IMR-90 (cell line): ENCODE data around the gene TTI1. TPM values are rescaled to one million over a fixed set of nuclear protein-coding genes. Genes with fewer than 3 reads are reported as not detected.

Experiments used
- ATAC-seq: fragments of 200-7000 bp; cut with Tn5 transposase; 2 replicates; pipeline ENCODE4 v1.9.1; 2020; ENCODE audit warnings: low read depth, mild to moderate bottlenecking, moderate library complexity
- BruUV-seq: library from RNA; stranded (reverse); fragments of 400-500 nt; replicated peaks from 2 replicates; lab custom pipeline; 2021; lab: Mats Ljungman, UMichigan
- CTCF ChIA-PET: fragments of 300-600 bp; formaldehyde crosslinking; extraction: SDS; loops from one replicate; lab custom pipeline; 2021; ENCODE audit warnings: antibody characterized with exemption; lab: Yijun Ruan, JAX
- POLR2A ChIA-PET: fragments of 300-600 bp; sonication (Branson Sonifier 250); formaldehyde crosslinking; loops from one replicate; lab custom pipeline; 2022; ENCODE audit warnings: antibody characterized with exemption; ENCODE audit not compliant: unreplicated experiment; lab: Charles Lee
- DNase-seq: peaks from one replicate; pipeline ENCODE4 v3.0.0; 2013
- H2AFZ ChIP-seq: replicated peaks from 2 replicates; pipeline ENCODE3; 2013; ENCODE audit warnings: low read length, mild to moderate bottlenecking; ENCODE audit not compliant: poor library complexity
- H2AK5ac ChIP-seq: 2 replicates; pipeline ENCODE4 v1.6.1; 2013; ENCODE audit warnings: low read depth, low read length, inconsistent platforms
- H2AK9ac ChIP-seq: replicated peaks from 2 replicates; pipeline ENCODE3; 2013; ENCODE audit warnings: mild to moderate bottlenecking, low read depth, low read length, moderate library complexity; ENCODE audit not compliant: poor library complexity
- H2BK120ac ChIP-seq: 2 replicates; pipeline ENCODE4 v1.6.1; 2013; ENCODE audit warnings: low read depth, low read length, inconsistent platforms
- H2BK15ac ChIP-seq: 3 replicates; pipeline ENCODE4 v1.6.1; 2013; ENCODE audit warnings: low read depth, low read length, inconsistent platforms
- H2BK20ac ChIP-seq: 2 replicates; pipeline ENCODE4 v1.6.1; 2013; ENCODE audit warnings: low read depth, mild to moderate bottlenecking, inconsistent platforms, low read length, moderate library complexity
- H2BK5ac ChIP-seq: 2 replicates; pipeline ENCODE4 v1.6.1; 2013; ENCODE audit warnings: mild to moderate bottlenecking, low read depth, low read length, inconsistent platforms; ENCODE audit not compliant: poor library complexity, severe bottlenecking
- H3K14ac ChIP-seq: replicated peaks from 2 replicates; pipeline ENCODE4 v1.6.1; 2013; ENCODE audit warnings: low read depth, low read length, inconsistent platforms
- H3K18ac ChIP-seq: 2 replicates; pipeline ENCODE4 v1.6.1; 2013; ENCODE audit warnings: low read depth, low read length, control low read depth
- H3K23ac ChIP-seq: 2 replicates; pipeline ENCODE4 v1.6.1; 2013; ENCODE audit warnings: low read depth, low read length, inconsistent platforms
- H3K27ac ChIP-seq: 2 replicates; pipeline ENCODE4 v1.5.1; 2013; ENCODE audit warnings: mild to moderate bottlenecking, control low read depth, low read length; ENCODE audit not compliant: insufficient read depth
- H3K27me3 ChIP-seq: 2 replicates; pipeline ENCODE4 v1.6.1; 2013; ENCODE audit warnings: low read length; ENCODE audit not compliant: control insufficient read depth, insufficient read depth
- H3K36me3 ChIP-seq: 2 replicates; pipeline ENCODE4 v1.6.1; 2013; ENCODE audit warnings: low read length, mixed read lengths; ENCODE audit not compliant: control insufficient read depth, insufficient read depth
- H3K4ac ChIP-seq: 2 replicates; pipeline ENCODE4 v1.6.1; 2013; ENCODE audit warnings: low read depth, low read length, inconsistent platforms
- H3K4me1 ChIP-seq: 2 replicates; pipeline ENCODE4 v1.6.1; 2013; ENCODE audit warnings: low read length, mixed read lengths; ENCODE audit not compliant: control insufficient read depth, insufficient read depth
- H3K4me2 ChIP-seq: 2 replicates; pipeline ENCODE4 v1.6.1; 2013; ENCODE audit warnings: low read depth, mild to moderate bottlenecking, control low read depth, low read length, moderate library complexity
- H3K4me3 ChIP-seq: 2 replicates; pipeline ENCODE4 v1.5.1; 2013; ENCODE audit warnings: low read depth, mild to moderate bottlenecking, control low read depth, low read length, moderate library complexity; ENCODE audit not compliant: insufficient read depth
- H3K56ac ChIP-seq: 2 replicates; pipeline ENCODE4 v1.6.1; 2013; ENCODE audit warnings: low read length, inconsistent platforms; ENCODE audit not compliant: insufficient read depth; ENCODE audit errors: extremely low read depth
- H3K79me1 ChIP-seq, 2 experiments: 2 replicates each; pipeline ENCODE4 v1.6.1; 2013; ENCODE audit warnings: low read length in 2 of 2, inconsistent platforms in 1 of 2, low read depth in 1 of 2
- H3K9ac ChIP-seq: 2 replicates; pipeline ENCODE4 v1.6.1; 2013; ENCODE audit warnings: low read depth, low read length, control low read depth
- H3K9me1 ChIP-seq: 2 replicates; pipeline ENCODE4 v1.6.1; 2013; ENCODE audit warnings: low read length, inconsistent platforms; ENCODE audit not compliant: insufficient read depth
- H3K9me3 ChIP-seq: 2 replicates; pipeline ENCODE4 v1.6.1; 2013; ENCODE audit warnings: low read length; ENCODE audit not compliant: control insufficient read depth, insufficient read depth
- H4K20me1 ChIP-seq: 2 replicates; pipeline ENCODE4 v1.6.1; 2013; ENCODE audit warnings: low read length, inconsistent platforms; ENCODE audit not compliant: insufficient read depth
- H4K5ac ChIP-seq: 2 replicates; pipeline ENCODE4 v1.6.1; 2013; ENCODE audit warnings: mild to moderate bottlenecking, low read depth, low read length, control low read depth
- H4K8ac ChIP-seq, 2 experiments: 2 replicates each; pipeline ENCODE4 v1.6.1; 2013; ENCODE audit warnings: low read depth in 2 of 2, low read length in 2 of 2, control low read depth in 1 of 2, inconsistent platforms in 1 of 2
- H4K91ac ChIP-seq: 2 replicates; pipeline ENCODE4 v1.6.1; 2013; ENCODE audit warnings: low read depth, low read length, inconsistent platforms; ENCODE audit not compliant: insufficient read depth
- CEBPB ChIP-seq: IDR thresholded peaks from 2 replicates; pipeline ENCODE4 v1.6.1; 2012; ENCODE audit warnings: low read depth, low read length, improper control_type of control experiment
- FOS ChIP-seq: fragments of 150-350 bp; IDR thresholded peaks from 2 replicates; pipeline ENCODE4 v1.6.1; 2016; ENCODE audit warnings: low read depth, low read length
- MAFK ChIP-seq: IDR thresholded peaks from 2 replicates; pipeline ENCODE4 v1.6.1; 2012; ENCODE audit warnings: low read depth, low read length, improper control_type of control experiment
- MAZ ChIP-seq: IDR thresholded peaks from 2 replicates; pipeline ENCODE4 v1.6.1; 2012; ENCODE audit warnings: low read depth, mild to moderate bottlenecking, low read length, improper control_type of control experiment, moderate library complexity, borderline replicate concordance
- NFE2L2 ChIP-seq: fragments of 150-350 bp; IDR thresholded peaks from 2 replicates; pipeline ENCODE4 v1.6.1; 2016; ENCODE audit warnings: low read depth, mild to moderate bottlenecking, low read length
- RAD21 ChIP-seq: IDR thresholded peaks from 2 replicates; pipeline ENCODE4 v1.6.1; 2012; ENCODE audit warnings: low read length, improper control_type of control experiment
- RCOR1 ChIP-seq: IDR thresholded peaks from 2 replicates; pipeline ENCODE4 v1.6.1; 2012; ENCODE audit warnings: mild to moderate bottlenecking, low read length, improper control_type of control experiment; ENCODE audit not compliant: insufficient replicate concordance
- SMC3 ChIP-seq: fragments of 150-350 bp; IDR thresholded peaks from 2 replicates; pipeline ENCODE4 v1.6.1; 2016; ENCODE audit warnings: low read depth, mild to moderate bottlenecking, antibody characterized with exemption, low read length, moderate library complexity
- WGBS, 2 experiments: methylation state at CpG; one replicate each; pipeline versions ENCODE4 v1.1.5 to v1.1.7; 2013; ENCODE audit warnings: missing lambda C conversion rate in 2 of 2; ENCODE audit not compliant: insufficient read length in 1 of 2; ENCODE audit errors: extremely low coverage in 2 of 2; 5-methylcytosine and 5-hydroxymethylcytosine counted together
- dilution Hi-C: fragments of 300-500 bp; cut with HindIII; formaldehyde crosslinking; loops from one replicate; pipeline ENCODE4 v1.14.3; 2018; ENCODE audit warnings: low sequenced_read_pairs; ENCODE audit not compliant: unreplicated experiment
- in situ Hi-C: fragments of 300-500 bp; cut with MboI; formaldehyde crosslinking; loops from 3 replicates; pipeline ENCODE4 v1.14.3; 2019; ENCODE audit warnings: low sequenced_read_pairs, inconsistent platforms, mixed read lengths
- intact Hi-C: fragments of 100-400 bp; cut with micrococcal nuclease; formaldehyde crosslinking; loops from 2 replicates; pipeline ENCODE4 v1.10.0; 2022
- polyA plus RNA-seq, 3 experiments: library from polyadenylated mRNA; depleted of rRNA; stranded (reverse); fragments of >200 nt; gene quantifications; 2 replicates each; pipeline ENCODE4 v1.2.3, GENCODE V29; 2012; ENCODE audit warnings: low replicate concordance in 1 of 3
- total RNA-seq: library from RNA; depleted of rRNA; stranded (reverse); fragments of >200 nt; gene quantifications from 2 replicates; pipeline ENCODE4 v1.2.3, GENCODE V29; 2012
- TF ChIP-seq, protein P1 (sequence below): conservative IDR thresholded peaks from 2 replicates; pipeline ENCODE4 v1.5.1; 2012; ENCODE audit warnings: mild to moderate bottlenecking, low read depth, low read length, improper control_type of control experiment
- TF ChIP-seq, protein P2 (sequence below): fragments of 150-350 bp; IDR thresholded peaks from 2 replicates; pipeline ENCODE4 v1.6.1; 2017; ENCODE audit warnings: mild to moderate bottlenecking, antibody characterized with exemption, low read length, low read depth
- TF ChIP-seq, protein P3 (sequence below): fragments of 150-350 bp; IDR thresholded peaks from 2 replicates; pipeline ENCODE4 v1.6.1; 2016; ENCODE audit warnings: low read depth, mild to moderate bottlenecking, low read length, moderate library complexity, borderline replicate concordance

The TTI1 gene
- total and polyA plus RNA-seq, 2 of the 4 experiments (the other 2 are of a cell fraction) = 12.5 to 17.6 TPM

DNA sequence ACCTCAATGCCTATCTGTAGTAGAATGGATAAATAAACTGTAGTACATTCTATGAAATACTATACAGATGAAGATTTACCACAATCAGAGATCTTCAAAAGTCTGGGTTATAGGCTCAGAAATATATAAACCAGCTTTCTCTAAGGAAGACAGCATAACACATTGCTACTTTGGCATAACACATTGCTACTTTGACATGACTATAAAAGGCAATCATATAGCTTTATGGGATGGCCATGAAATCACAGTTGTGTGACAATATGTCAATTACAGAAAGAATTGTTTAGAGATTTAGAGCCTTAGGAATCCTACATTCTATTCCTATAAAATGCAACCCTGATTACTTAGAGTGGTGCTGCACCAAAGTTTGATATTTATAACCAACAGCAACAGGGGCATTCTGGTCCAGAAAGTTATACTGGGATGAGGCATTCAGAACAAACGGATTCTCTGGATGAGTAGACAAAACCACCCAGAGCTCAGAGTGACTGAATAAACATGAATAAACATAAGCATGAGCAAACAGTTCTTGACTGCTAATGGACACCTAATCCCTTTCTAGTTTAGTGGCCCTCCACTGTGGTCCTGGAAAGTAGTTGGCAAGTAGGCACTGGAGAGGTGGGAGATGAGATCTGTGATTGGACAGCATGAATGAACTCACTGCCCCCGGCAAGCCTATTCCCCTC lies 12.0 kb downstream of the TTI1 start:
- no peak overlapping the region for H4K5ac ChIP-seq
- H3K4me3 ChIP-seq = no peak overlapping the region
- BruUV-seq = no TSS peak
- peaks cover 26% of the 10 kb centered on the region for H4K20me1 ChIP-seq
- H3K9me1 ChIP-seq = peaks cover 19% of the 10 kb centered on the region
- no peak overlapping the region for H3K9ac ChIP-seq
- H3K18ac ChIP-seq = peak overlapping the region; percentile 27; the same call in 1 of the 2 replicates
- H3K4me2 ChIP-seq = no peak overlapping the region
- H2AK5ac ChIP-seq = no peak overlapping the region
- peaks cover 16% of the 10 kb centered on the region for H3K36me3 ChIP-seq
- CTCF ChIA-PET = no interaction called here
- H2BK5ac ChIP-seq = no peak overlapping the region
- no peak overlapping the region for H3K56ac ChIP-seq
- peak; percentile 35 for ATAC-seq
- H3K9me3 ChIP-seq = peaks cover 6% of the 10 kb centered on the region
- POLR2A ChIA-PET = no interaction called here
- TF ChIP-seq, protein P1, sequence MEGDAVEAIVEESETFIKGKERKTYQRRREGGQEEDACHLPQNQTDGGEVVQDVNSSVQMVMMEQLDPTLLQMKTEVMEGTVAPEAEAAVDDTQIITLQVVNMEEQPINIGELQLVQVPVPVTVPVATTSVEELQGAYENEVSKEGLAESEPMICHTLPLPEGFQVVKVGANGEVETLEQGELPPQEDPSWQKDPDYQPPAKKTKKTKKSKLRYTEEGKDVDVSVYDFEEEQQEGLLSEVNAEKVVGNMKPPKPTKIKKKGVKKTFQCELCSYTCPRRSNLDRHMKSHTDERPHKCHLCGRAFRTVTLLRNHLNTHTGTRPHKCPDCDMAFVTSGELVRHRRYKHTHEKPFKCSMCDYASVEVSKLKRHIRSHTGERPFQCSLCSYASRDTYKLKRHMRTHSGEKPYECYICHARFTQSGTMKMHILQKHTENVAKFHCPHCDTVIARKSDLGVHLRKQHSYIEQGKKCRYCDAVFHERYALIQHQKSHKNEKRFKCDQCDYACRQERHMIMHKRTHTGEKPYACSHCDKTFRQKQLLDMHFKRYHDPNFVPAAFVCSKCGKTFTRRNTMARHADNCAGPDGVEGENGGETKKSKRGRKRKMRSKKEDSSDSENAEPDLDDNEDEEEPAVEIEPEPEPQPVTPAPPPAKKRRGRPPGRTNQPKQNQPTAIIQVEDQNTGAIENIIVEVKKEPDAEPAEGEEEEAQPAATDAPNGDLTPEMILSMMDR = no peak
- TF ChIP-seq RAD21 (no peak), NFE2L2 (no peak), CEBPB (no peak), RCOR1 (no peak), SMC3 (no peak), FOS (no peak), MAFK (no peak), MAZ (no peak)
- TF ChIP-seq, protein P2, sequence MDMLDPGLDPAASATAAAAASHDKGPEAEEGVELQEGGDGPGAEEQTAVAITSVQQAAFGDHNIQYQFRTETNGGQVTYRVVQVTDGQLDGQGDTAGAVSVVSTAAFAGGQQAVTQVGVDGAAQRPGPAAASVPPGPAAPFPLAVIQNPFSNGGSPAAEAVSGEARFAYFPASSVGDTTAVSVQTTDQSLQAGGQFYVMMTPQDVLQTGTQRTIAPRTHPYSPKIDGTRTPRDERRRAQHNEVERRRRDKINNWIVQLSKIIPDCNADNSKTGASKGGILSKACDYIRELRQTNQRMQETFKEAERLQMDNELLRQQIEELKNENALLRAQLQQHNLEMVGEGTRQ = no peak
- TF ChIP-seq, protein P3, sequence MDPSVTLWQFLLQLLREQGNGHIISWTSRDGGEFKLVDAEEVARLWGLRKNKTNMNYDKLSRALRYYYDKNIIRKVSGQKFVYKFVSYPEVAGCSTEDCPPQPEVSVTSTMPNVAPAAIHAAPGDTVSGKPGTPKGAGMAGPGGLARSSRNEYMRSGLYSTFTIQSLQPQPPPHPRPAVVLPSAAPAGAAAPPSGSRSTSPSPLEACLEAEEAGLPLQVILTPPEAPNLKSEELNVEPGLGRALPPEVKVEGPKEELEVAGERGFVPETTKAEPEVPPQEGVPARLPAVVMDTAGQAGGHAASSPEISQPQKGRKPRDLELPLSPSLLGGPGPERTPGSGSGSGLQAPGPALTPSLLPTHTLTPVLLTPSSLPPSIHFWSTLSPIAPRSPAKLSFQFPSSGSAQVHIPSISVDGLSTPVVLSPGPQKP = no peak
- H2AFZ ChIP-seq = no peak overlapping the region
- no peak overlapping the region for H2AK9ac ChIP-seq
- H3K27me3 ChIP-seq = no peaks in the 10 kb centered on the region
- DNase-seq = peak; percentile 53
- H4K91ac ChIP-seq = no peak overlapping the region
- dilution Hi-C loops = no loop called here
- in situ Hi-C loops = no loop called here
- peaks cover 30 to 59% of the 10 kb centered on the region in 2 experiments for H3K79me1 ChIP-seq
- no peak overlapping the region; the same call in 1 of the 2 replicates for H3K4ac ChIP-seq
- 0 out of 2 replicates have a peak overlapping the region, but pooled peaks have one; percentile 50 for H3K14ac ChIP-seq
- no peak overlapping the region for H2BK120ac ChIP-seq
- H4K8ac ChIP-seq = no peak overlapping the region
- H3K4me1 ChIP-seq = peaks cover 17% of the 10 kb centered on the region
- H2BK20ac ChIP-seq = no peak overlapping the region
- WGBS, 2 experiments = no CpG with 5 or more reads among the region's 2 CpGs
- no peak overlapping the region; the same call in 1 of the 2 replicates for H3K23ac ChIP-seq
- H3K27ac ChIP-seq = no peak overlapping the region
- H2BK15ac ChIP-seq = no peak overlapping the region
- intact Hi-C loops = loop anchor here (10.0 kb wide), 1 partner anchor 196 kb away; no protein-coding TSS in a partner anchor
